PC-3 (cell line): ENCODE results near the gene KCNQ5. TPM values are rescaled to one million over a fixed set of nuclear protein-coding genes. Genes with fewer than 3 reads are reported as not detected.

Source experiments
- ATAC-seq: fragments of 200-7000 bp; cut with Tn5 transposase; 2 replicates; pipeline ENCODE4 v1.9.1; 2020; ENCODE audit warnings: mild to moderate bottlenecking, moderate library complexity
- BruUV-seq: library from RNA; stranded (reverse); fragments of 400-500 nt; replicated peaks from 2 replicates; lab custom pipeline; 2021; lab: Mats Ljungman, UMichigan
- CTCF ChIA-PET: fragments of 300-600 bp; sonication (Branson Sonifier 250); formaldehyde crosslinking; loops from one replicate; lab custom pipeline; 2022; ENCODE audit warnings: antibody characterized with exemption; lab: Charles Lee
- POLR2A ChIA-PET: fragments of 300-600 bp; sonication (Branson Sonifier 250); formaldehyde crosslinking; loops from one replicate; lab custom pipeline; 2022; ENCODE audit warnings: antibody characterized with exemption; ENCODE audit not compliant: unreplicated experiment; lab: Charles Lee
- DNase-seq: peaks from one replicate; pipeline ENCODE4 v3.0.0-alpha.2; 2015
- H2AFZ ChIP-seq: fragments of 300-600 bp; sonication (generic); 2 replicates; pipeline ENCODE4 v1.6.0; 2016; ENCODE audit warnings: antibody characterized with exemption, low read length
- H3F3A ChIP-seq: fragments of 300-600 bp; sonication (generic); one replicate; pipeline ENCODE4 v1.6.0; 2017; ENCODE audit warnings: antibody characterized with exemption, low read length, control low read depth, mild to moderate bottlenecking; ENCODE audit not compliant: unreplicated experiment
- H3K27ac ChIP-seq: fragments of 300-600 bp; sonication (generic); 2 replicates; pipeline ENCODE4 v1.5.1; 2016; ENCODE audit warnings: mild to moderate bottlenecking, low read length
- H3K27me3 ChIP-seq: fragments of 300-600 bp; sonication (generic); 2 replicates; pipeline ENCODE4 v1.6.1; 2016; ENCODE audit warnings: low read length, mixed read lengths
- H3K36me3 ChIP-seq: fragments of 300-600 bp; sonication (generic); 2 replicates; pipeline ENCODE4 v1.6.1; 2016; ENCODE audit warnings: low read depth, mixed run types, low read length, mixed read lengths
- H3K4me1 ChIP-seq: fragments of 300-600 bp; sonication (generic); 2 replicates; pipeline ENCODE4 v1.5.1; 2016; ENCODE audit warnings: low read length; ENCODE audit not compliant: insufficient read depth
- H3K4me2 ChIP-seq: fragments of 300-600 bp; sonication (generic); 2 replicates; pipeline ENCODE4 v1.6.0; 2016; ENCODE audit warnings: low read length
- H3K4me3 ChIP-seq: fragments of 300-600 bp; sonication (generic); 2 replicates; pipeline ENCODE4 v1.5.1; 2016; ENCODE audit warnings: mild to moderate bottlenecking, low read length, mixed read lengths
- H3K79me2 ChIP-seq: fragments of 300-600 bp; sonication (generic); 2 replicates; pipeline ENCODE4 v1.6.1; 2017; ENCODE audit warnings: low read length, mixed read lengths
- H3K9ac ChIP-seq: fragments of 300-600 bp; sonication (generic); 2 replicates; pipeline ENCODE4 v1.6.0; 2016; ENCODE audit warnings: mild to moderate bottlenecking, low read length
- H3K9me2 ChIP-seq: fragments of 300-600 bp; sonication (generic); replicated peaks from 2 replicates; pipeline ENCODE4 v1.6.1; 2016; ENCODE audit warnings: mixed run types, low read length, mixed read lengths
- H3K9me3 ChIP-seq: fragments of 300-600 bp; sonication (generic); 2 replicates; pipeline ENCODE4 v1.6.1; 2016; ENCODE audit warnings: low read length, mixed read lengths
- H4K20me1 ChIP-seq: fragments of 300-600 bp; sonication (generic); 2 replicates; pipeline ENCODE4 v1.6.1; 2016; ENCODE audit warnings: low read length, mixed read lengths
- CTCF ChIP-seq: fragments of 300-600 bp; sonication (generic); conservative IDR thresholded peaks from 2 replicates; pipeline ENCODE4 v1.5.1; 2017; ENCODE audit warnings: antibody characterized with exemption, low read depth, mild to moderate bottlenecking, low read length
- EZH2 ChIP-seq: fragments of 300-600 bp; sonication (generic); IDR thresholded peaks from one replicate; pipeline ENCODE4 v1.6.1; 2017; ENCODE audit warnings: antibody characterized with exemption, mild to moderate bottlenecking, low read length; ENCODE audit not compliant: unreplicated experiment
- EZH2phosphoT487 ChIP-seq: fragments of 300-600 bp; sonication (generic); IDR thresholded peaks from 2 replicates; pipeline ENCODE4 v1.6.1; 2018; ENCODE audit warnings: mild to moderate bottlenecking, antibody characterized with exemption, low read length, borderline replicate concordance
- intact Hi-C: fragments of 100-400 bp; cut with micrococcal nuclease; formaldehyde crosslinking; loops from 2 replicates; pipeline ENCODE4 v1.9.0; 2023
- total RNA-seq: library from RNA; depleted of rRNA; stranded (reverse); fragments of >200 nt; gene quantifications from 2 replicates; pipeline ENCODE4 v1.2.3, GENCODE V29; 2014

KCNQ5 gene
- total RNA-seq, 1 experiment from 2014 or later = not detected

- H3K9ac ChIP-seq = no peak overlapping the region
- no peak overlapping the region for H3K4me3 ChIP-seq
- no peaks in the 10 kb centered on the region for H3K9me2 ChIP-seq
- no TSS peak for BruUV-seq
- no peak for TF ChIP-seq CTCF
- TF ChIP-seq EZH2phosphoT487 = no peak
- no peak for TF ChIP-seq EZH2
- no peak overlapping the region for H3K27ac ChIP-seq
- DNase-seq (no peak), ATAC-seq (no peak)
- H3K79me2 ChIP-seq = no peaks in the 10 kb centered on the region
- CTCF ChIA-PET = no interaction called here
- H3K4me2 ChIP-seq = no peak overlapping the region
- no peaks in the 10 kb centered on the region for H3K9me3 ChIP-seq
- H2AFZ ChIP-seq = no peak overlapping the region
- intact Hi-C loops = no loop called here
- H3K36me3 ChIP-seq = no peaks in the 10 kb centered on the region
- POLR2A ChIA-PET = interaction anchor here (0.7 kb wide), 1 partner anchor 27 kb away, joined by 6 read pairs; no protein-coding TSS in a partner anchor
- H3F3A ChIP-seq = no peaks in the 10 kb centered on the region
- no peaks in the 10 kb centered on the region for H3K4me1 ChIP-seq
- H4K20me1 ChIP-seq = no peaks in the 10 kb centered on the region
- no peaks in the 10 kb centered on the region for H3K27me3 ChIP-seq
Observed at GRCh38 chr6:72936766-72937559, 315.1 kb downstream of the KCNQ5 start.

GRCh38 chr6:72938104-72938503, 316.2 kb downstream of the KCNQ5 start:
- CTCF ChIA-PET = no interaction called here
- DNase-seq = no peak

More at GRCh38 chr6:72938104-72938503, 316.2 kb downstream of the KCNQ5 start:
- Histone ChIP-seq H3K36me3 (no peaks in the 10 kb centered on the region), H3K9me3 (no peaks in the 10 kb centered on the region), H3K4me2 (no peak overlapping the region), H3K27ac (no peak overlapping the region), H4K20me1 (no peaks in the 10 kb centered on the region), H3F3A (no peaks in the 10 kb centered on the region), H3K4me3 (no peak overlapping the region), H3K4me1 (no peaks in the 10 kb centered on the region), H2AFZ (no peak overlapping the region), H3K79me2 (no peaks in the 10 kb centered on the region), H3K27me3 (no peaks in the 10 kb centered on the region), H3K9me2 (no peaks in the 10 kb centered on the region), H3K9ac (no peak overlapping the region)
- no peak for ATAC-seq
- intact Hi-C loops = no loop called here
- TF ChIP-seq EZH2phosphoT487 (no peak), CTCF (no peak)
- no TSS peak for BruUV-seq
- POLR2A ChIA-PET = no interaction called here
